DOHH2 (cell line): ENCODE results near the gene LAPTM5.

Experiments
- CTCF ChIP-seq: fragments of 200-600 bp; sonication (generic); IDR thresholded peaks from one replicate; pipeline ENCODE4 v1.5.1; 2014; ENCODE audit warnings: antibody characterized with exemption, mild to moderate bottlenecking, low read depth, low read length; ENCODE audit not compliant: poor library complexity, severe bottlenecking
- EZH2phosphoT487 ChIP-seq: fragments of 200-600 bp; sonication (generic); IDR thresholded peaks from 2 replicates; pipeline ENCODE4 v1.6.1; 2017; ENCODE audit warnings: borderline replicate concordance, mild to moderate bottlenecking, antibody characterized with exemption, low read length, moderate library complexity, mixed read lengths

GRCh38 chr1:30725450-30726095 lies 32.0 kb downstream of the LAPTM5 start:
- no peak for TF ChIP-seq CTCF
- no peak for TF ChIP-seq EZH2phosphoT487
